ENCODE results near the gene SACS.

- TF ChIP-seq CTCF (conservative IDR thresholded peaks at IDR 0.05; ENCODE audit: low read depth, low read length) (no peak), RAD21 (IDR thresholded peaks at IDR 0.05; ENCODE audit: low read length) (no peak), POLR2A (IDR thresholded peaks at IDR 0.05; ENCODE audit: low read depth, low read length) (no peak), SMC3 (IDR thresholded peaks at IDR 0.05; ENCODE audit: low read depth, low read length) (no peak), MAZ (IDR thresholded peaks at IDR 0.05; ENCODE audit: borderline replicate concordance, low read depth, low read length) (no peak), USF2 (IDR thresholded peaks at IDR 0.05; ENCODE audit: low read depth, low read length) (no peak), BHLHE40 (IDR thresholded peaks at IDR 0.05; ENCODE audit: low read depth, low read length) (no peak), RFX5 (IDR thresholded peaks at IDR 0.05; ENCODE audit: low read depth, low read length) (no peak), MAFK (IDR thresholded peaks at IDR 0.05; ENCODE audit: low read depth, low read length) (no peak), CEBPB (IDR thresholded peaks at IDR 0.05; ENCODE audit: low read depth, low read length) (no peak), MXI1 (IDR thresholded peaks at IDR 0.05; ENCODE audit: borderline replicate concordance, low read depth, low read length) (no peak), RCOR1 (IDR thresholded peaks at IDR 0.05; ENCODE audit: insufficient replicate concordance, low read length) (no peak), FOS (IDR thresholded peaks at IDR 0.05; ENCODE audit: low read depth, low read length) (no peak)
These were observed 67.8 kb downstream of the SACS start for GRCh38 chr13:23365652-23366051.

Data from IMR-90 (cell line).